ENCODE measurements around the gene DAAM1.

- TF ChIP-seq, protein P1, sequence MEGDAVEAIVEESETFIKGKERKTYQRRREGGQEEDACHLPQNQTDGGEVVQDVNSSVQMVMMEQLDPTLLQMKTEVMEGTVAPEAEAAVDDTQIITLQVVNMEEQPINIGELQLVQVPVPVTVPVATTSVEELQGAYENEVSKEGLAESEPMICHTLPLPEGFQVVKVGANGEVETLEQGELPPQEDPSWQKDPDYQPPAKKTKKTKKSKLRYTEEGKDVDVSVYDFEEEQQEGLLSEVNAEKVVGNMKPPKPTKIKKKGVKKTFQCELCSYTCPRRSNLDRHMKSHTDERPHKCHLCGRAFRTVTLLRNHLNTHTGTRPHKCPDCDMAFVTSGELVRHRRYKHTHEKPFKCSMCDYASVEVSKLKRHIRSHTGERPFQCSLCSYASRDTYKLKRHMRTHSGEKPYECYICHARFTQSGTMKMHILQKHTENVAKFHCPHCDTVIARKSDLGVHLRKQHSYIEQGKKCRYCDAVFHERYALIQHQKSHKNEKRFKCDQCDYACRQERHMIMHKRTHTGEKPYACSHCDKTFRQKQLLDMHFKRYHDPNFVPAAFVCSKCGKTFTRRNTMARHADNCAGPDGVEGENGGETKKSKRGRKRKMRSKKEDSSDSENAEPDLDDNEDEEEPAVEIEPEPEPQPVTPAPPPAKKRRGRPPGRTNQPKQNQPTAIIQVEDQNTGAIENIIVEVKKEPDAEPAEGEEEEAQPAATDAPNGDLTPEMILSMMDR (IDR thresholded peaks at IDR 0.05): no peak
- TF ChIP-seq POLR2A (IDR thresholded peaks at IDR 0.05): no peak
Measured at GRCh38 chr14:59360233-59360632, 171.8 kb downstream of the DAAM1 start.
